NT2/D1 (cell line): ENCODE data around the gene ATP6V0C.

Experiments used
- YY1 ChIP-seq: IDR thresholded peaks from 2 replicates; pipeline ENCODE4 v1.6.1; 2011; ENCODE audit not compliant: insufficient read length, insufficient read depth
- ZNF274 ChIP-seq: IDR thresholded peaks from 2 replicates; pipeline ENCODE4 v1.6.1; 2011; ENCODE audit warnings: mild to moderate bottlenecking, low read depth, low read length

GRCh38 chr16:2489581-2489980, 24.2 kb upstream of the ATP6V0C start:
- TF ChIP-seq YY1 (no peak), ZNF274 (no peak)
